ENCODE data around the gene CACNG1.

GRCh38 chr17:67082107-67082506, 37.8 kb downstream of the CACNG1 start:
- TF ChIP-seq CTCF (IDR thresholded peaks at IDR 0.05; ENCODE audit: poor library complexity), result no peak
- TF ChIP-seq EZH2 (IDR thresholded peaks at IDR 0.05; ENCODE audit: borderline replicate concordance), result no peak
- no peak for TF ChIP-seq EZH2phosphoT487 (IDR thresholded peaks at IDR 0.05; ENCODE audit: low read depth, severe bottlenecking, unreplicated experiment)

Measured in hepatocyte (in vitro differentiated cells).